Fibroblast of villous mesenchyme (primary cell): ENCODE data around the gene NOL8. TPM values are rescaled to one million over a fixed set of nuclear protein-coding genes. Genes with fewer than 3 reads are reported as not detected.

Experiments used
- DNase-seq: peaks from one replicate; pipeline ENCODE4 v3.0.0-alpha.2; 2010; ENCODE audit warnings: low read depth
- H3K4me3 ChIP-seq: 2 replicates; pipeline ENCODE4 v1.5.1; 2011; ENCODE audit warnings: low read depth, mild to moderate bottlenecking, low read length
- CTCF ChIP-seq: IDR thresholded peaks from 2 replicates; pipeline ENCODE4 v1.5.1; 2012; ENCODE audit warnings: low read depth, mild to moderate bottlenecking, low read length; ENCODE audit not compliant: insufficient read depth
- total RNA-seq: library from RNA; depleted of rRNA; stranded (reverse); fragments of >200 nt; gene quantifications from 2 replicates; pipeline ENCODE4 v1.2.3, GENCODE V29; 2012

The NOL8 gene
- total RNA-seq, 1 donor = 24.2 TPM

DNA sequence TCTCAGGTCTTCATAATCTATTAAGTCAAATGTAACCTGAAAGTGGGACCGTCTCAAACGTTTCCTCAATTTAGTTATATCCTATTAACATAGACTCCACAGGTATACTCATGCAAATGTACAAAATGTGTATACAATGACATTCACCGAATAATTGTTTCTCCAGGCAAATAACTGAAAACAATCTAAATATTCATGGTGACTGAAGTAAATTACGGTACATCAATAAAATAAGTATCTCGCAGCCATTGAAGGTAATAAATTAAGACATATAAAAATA, 32.1 kb downstream of the NOL8 start:
- no peak for TF ChIP-seq CTCF
- no peak for DNase-seq
- H3K4me3 ChIP-seq = peak overlapping the region; percentile 96

DNA sequence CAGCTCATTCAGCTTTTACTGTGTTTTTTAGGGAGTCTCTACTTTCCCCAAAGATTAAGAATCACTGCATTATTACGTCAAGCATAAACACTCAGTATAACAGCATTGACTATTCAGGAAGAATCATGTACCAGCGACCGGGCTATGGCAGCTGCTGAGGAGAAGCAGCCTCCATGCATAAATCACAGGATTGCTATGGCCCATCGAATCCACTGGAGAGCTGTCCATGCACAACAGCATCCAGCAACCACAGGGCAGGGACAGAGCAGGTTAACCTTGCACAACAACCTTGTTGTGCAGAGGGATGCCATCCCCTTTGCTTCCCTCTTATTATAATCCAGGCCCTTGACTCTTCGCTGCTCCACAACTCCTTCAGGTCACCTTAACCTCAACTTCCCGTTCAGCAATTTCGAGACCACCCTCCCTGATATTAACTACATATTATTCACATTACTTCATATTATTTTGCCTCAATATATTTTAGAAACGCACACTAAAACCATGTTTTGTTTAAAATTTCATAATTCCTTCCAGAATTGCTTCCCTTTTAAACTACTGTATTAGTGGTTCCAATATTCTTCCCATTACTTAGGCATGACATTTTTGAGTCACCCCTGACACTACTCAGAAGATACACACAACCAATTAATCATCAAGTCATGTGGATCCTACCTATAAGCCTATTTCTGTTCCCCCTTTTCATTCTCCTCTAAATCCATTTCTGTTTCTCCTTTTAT, 32.6 kb downstream of the NOL8 start:
- peak overlapping the region; percentile 96 for H3K4me3 ChIP-seq
- DNase-seq = peak; percentile 29
- peak; percentile 2 for TF ChIP-seq CTCF

GRCh38 chr9:92291577-92291976, 33.6 kb downstream of the NOL8 start:
- no peak for TF ChIP-seq CTCF
- no peak for DNase-seq
- H3K4me3 ChIP-seq = peak overlapping the region; percentile 96

GRCh38 chr9:92290785-92291429, 34.2 kb downstream of the NOL8 start:
- H3K4me3 ChIP-seq = no peak overlapping the region
- no peak for DNase-seq
- TF ChIP-seq CTCF = no peak

DNA sequence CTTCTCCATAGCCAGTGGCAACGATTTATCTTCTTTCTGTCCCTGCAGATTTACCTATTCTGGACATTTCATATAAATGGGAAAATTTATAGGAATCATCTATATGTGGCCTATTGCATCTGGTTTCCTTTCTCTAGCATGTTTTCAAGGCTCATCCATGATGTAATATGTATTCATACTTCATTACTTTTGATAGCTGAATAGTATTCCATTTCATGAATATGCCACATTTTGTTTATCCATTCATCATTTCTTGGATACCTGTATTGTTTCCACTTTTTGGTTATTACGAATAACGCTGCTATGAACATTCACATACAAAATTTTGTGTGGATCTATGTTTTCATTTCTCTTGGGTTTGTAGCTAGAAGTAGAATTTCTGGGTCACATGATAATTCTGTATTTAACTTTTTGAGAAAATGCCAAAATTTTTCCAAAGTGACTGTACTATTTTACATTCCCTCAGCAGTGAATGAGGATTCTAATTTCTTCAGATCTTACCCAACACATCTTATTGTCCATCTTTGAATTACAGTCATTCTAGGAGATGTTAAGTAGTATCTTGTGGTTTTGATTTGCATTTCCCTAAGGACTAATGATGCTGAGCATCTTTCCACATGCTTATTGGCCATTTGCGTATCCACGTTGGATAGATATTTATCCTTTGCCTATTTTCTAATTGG, 35.3 kb downstream of the NOL8 start:
- TF ChIP-seq CTCF = no peak
- no peak overlapping the region for H3K4me3 ChIP-seq
- peak; percentile 28 for DNase-seq

- no peak for TF ChIP-seq CTCF
- H3K4me3 ChIP-seq = no peak overlapping the region
- no peak for DNase-seq
Measured at GRCh38 chr9:92279302-92279701, 45.8 kb downstream of the NOL8 start.
